HG03378 (cell line): ENCODE results near the gene TMUB2.

Experiments
- ATAC-seq: cut with Tn5 transposase; IDR thresholded peaks from one replicate; pipeline ENCODE4 v1.9.1; 2021; ENCODE audit warnings: mild to moderate bottlenecking, moderate library complexity; ENCODE audit not compliant: unreplicated experiment

The TMUB2 gene

DNA sequence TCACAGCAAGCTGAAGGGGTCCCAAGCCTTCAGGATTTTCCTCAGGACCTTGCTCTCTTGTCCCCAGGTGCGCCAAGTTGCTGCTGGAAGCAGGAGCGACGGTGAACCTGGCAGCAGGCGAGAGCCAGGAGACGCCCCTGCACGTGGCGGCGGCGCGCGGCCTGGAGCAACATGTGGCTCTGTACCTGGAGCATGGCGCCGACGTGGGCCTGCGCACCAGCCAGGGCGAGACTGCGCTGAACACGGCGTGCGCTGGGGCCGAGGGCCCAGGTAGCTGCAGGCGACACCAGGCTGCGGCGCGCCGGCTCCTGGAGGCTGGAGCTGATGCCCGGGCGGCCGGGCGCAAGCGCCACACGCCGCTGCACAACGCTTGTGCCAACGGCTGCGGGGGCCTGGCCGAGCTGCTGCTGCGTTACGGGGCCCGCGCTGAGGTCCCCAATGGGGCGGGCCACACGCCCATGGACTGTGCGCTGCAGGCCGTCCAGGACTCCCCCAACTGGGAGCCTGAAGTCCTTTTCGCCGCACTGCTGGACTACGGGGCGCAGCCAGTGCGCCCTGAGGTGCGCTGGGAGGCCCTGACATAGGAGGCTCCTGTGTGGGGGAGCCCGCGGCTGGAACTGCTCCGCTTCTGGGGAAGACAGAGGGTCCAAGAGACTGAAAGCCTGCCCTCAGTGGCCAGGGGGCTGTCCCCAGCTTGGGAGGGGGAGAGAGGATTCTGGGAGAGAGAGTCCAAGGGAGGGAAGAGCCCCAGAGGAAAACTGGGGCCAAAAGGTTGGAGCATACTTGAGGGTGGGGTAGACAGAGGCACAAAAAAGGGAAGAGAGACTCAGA lies 9.9 kb upstream of the TMUB2 start:
- ATAC-seq: no peak

DNA sequence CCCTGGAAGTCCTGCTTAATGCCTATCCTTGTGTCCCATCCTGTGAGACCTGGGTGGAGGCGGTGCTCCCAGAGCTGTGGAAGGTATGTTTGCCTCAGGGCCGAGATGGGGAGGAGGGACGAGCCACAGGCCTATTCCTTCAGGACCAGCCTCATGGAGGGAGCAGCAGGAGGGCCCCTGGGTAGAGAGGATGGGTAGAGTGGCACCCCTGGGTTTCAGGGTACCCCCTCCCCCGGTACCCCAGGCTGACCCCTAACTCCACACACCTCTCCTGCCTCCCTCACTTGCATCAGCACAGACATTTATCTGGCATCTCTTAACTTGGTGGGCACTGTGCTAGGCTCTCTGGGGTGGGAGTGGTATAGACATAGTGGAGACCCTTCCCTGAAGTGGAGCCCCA lies 9.1 kb upstream of the TMUB2 start:
- no peak for ATAC-seq

DNA sequence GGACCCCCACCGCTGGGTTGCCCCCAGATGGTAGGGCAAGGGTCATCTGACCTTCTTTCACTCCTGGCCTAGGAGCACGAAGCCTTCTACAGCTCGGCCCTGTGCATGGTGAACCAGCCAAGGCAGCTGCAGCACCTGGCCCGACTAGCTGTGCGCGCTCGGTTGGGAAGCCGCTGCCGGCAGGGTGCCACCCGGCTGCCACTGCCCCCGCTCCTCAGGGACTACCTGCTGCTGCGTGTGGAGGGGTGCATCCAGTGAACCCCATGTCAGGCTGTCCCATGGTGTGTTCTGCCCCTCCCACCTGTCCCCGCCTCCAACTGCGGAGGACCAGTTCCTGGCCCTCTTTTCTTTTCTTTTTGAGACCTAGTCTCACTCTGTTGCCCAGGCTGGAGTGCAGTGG lies 8.6 kb upstream of the TMUB2 start:
- no peak for ATAC-seq

DNA sequence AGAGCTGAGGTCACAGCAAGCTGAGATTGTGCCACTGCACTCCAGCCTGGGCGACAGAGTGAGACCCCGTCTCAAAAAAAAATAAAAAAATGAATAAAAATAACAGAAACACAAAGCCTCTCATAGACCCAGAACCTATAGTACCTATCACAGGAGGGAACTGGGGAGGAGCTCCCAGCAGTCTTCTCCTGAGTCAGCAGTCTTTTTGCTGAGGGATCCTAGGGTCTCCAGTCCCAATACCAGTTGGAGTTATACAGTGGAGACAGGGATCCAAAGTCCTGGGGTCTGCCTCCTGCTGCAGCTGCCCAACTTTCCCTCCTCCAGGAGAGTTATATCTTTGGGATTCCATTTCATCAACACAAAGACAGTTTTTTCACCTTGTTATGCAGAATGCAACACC lies 3.7 kb upstream of the TMUB2 start:
- no peak for ATAC-seq

DNA sequence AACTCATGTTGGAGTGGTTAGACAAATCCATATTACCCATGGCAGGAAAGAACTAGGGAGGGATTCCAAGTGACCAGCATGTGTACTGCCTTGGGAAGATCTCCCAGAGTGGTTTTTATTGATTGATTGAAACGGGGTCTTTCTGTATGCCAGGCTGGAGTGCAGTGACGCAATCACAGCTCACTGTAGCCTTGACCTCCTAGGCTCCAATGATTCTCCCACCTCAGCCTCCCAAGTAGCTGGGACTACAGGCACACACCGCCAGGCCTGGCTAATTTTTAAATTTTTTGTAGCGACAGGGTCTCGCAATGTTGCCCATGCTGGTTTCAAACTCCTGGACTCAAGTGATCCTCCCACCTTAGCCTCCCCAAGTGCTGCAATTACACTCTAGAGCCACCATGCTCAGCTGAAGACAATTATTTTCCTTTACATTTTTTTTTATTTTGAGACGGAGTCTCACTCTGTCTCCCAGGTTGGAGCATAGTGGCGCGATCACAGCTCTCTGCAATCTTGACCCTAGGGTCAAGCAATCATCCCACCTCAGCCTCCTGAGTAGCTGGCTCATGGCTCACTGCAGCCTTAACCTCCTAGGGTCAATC lies 2.5 kb upstream of the TMUB2 start:
- no peak for ATAC-seq

DNA sequence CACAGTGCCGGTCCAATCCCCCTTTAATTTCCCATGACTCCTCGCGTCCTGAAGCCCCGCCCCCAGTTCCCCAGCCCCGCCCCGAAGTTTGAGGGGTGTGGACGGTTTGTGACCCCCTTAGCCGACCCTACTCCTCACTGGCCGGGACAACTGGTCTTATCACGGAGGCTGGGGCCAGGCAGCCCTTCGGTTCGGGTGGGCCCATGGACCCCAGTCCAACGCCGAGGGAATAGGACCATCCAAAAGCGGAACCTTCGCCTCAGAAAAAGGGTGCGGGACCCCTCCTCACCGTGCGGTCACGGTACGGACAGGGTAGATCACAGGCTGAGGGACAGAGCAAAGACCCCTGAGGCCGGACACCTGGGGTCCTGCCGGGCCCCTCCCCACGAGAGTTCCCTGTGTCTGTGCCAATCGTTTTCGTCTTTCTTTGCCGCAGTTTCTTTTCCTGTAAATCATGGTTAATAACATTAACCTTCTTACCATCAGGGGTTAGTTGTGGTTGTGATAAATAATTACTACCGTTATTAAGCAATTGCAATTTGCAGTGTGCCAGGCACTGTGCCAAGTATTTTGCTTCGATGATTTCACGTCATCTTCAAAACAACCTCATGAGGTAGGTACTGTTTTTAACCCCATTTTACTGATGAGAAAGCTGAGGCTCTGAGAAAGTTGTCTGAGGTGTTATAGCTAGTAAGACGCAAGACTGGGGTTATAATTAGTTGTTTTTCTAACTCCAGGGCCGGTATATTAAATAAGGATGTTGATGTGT lies 543 bp downstream of the TMUB2 start:
- peak; percentile 33 for ATAC-seq

DNA sequence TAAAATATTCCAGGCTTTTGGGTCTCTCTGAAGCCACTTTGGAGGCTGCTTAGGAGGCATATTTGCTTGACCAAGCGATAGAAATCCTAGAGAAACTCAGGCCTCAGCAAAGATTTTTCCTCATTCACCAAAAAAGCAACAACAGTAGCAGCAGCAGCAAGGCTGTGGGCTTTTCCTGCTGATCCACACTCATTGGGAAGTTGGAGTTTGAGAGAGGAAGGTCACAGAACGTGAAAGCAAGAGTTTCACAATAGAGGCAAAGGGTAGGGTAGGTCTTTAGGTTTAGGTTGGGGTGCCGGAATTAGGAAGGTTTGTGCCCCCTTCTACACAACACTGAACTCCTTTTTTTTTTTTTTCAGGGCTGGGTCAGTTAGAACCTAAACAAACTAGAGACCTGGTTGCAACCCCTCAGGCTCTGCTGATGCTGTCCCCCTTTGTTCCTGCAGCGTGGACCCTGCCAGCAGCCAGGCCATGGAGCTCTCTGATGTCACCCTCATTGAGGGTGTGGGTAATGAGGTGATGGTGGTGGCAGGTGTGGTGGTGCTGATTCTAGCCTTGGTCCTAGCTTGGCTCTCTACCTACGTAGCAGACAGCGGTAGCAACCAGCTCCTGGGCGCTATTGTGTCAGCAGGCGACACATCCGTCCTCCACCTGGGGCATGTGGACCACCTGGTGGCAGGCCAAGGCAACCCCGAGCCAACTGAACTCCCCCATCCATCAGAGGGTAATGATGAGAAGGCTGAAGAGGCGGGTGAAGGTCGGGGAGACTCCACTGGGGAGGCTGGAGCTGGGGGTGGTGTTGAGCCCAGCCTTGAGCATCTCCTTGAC lies 2.0 kb downstream of the TMUB2 start:
- no peak for ATAC-seq

DNA sequence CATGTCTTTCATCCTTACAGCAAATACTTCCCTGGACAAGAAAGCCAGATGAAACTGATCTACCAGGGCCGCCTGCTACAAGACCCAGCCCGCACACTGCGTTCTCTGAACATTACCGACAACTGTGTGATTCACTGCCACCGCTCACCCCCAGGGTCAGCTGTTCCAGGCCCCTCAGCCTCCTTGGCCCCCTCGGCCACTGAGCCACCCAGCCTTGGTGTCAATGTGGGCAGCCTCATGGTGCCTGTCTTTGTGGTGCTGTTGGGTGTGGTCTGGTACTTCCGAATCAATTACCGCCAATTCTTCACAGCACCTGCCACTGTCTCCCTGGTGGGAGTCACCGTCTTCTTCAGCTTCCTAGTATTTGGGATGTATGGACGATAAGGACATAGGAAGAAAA lies 3.7 kb downstream of the TMUB2 start:
- no peak for ATAC-seq

DNA sequence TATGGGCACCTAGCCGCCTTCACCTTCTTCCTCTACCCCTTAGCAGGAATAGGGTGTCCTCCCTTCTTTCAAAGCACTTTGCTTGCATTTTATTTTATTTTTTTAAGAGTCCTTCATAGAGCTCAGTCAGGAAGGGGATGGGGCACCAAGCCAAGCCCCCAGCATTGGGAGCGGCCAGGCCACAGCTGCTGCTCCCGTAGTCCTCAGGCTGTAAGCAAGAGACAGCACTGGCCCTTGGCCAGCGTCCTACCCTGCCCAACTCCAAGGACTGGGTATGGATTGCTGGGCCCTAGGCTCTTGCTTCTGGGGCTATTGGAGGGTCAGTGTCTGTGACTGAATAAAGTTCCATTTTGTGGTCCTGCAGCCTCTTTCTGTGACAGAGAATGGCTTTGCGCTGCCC lies 4.6 kb downstream of the TMUB2 start:
- ATAC-seq: no peak

DNA sequence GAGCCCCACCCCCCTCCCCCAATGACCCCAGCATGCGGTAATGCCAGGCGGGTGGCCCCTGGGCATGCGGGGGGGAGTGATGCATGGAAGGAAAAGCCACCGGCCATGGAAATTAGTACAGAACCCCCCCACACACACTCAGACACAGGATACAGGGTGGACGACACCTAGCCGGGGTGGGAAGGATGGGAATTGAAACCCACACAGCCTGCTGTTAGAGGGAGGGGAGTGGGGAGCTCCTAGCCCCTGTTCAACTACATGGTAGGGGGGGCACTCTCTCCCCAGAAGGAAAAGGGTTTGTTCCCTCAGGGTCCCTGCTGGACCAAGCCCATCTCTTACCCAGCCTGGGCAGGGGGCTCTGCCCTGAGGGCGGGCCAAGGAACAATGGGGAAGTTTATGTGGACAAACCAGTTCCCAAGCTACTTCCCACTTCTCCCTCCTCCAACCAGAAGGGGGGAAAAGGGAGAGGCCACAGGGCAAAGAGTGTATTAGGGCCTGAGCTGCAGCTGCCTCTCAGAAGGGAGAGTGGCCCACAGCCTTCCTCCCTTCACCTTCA lies 5.2 kb downstream of the TMUB2 start:
- ATAC-seq: no peak

DNA sequence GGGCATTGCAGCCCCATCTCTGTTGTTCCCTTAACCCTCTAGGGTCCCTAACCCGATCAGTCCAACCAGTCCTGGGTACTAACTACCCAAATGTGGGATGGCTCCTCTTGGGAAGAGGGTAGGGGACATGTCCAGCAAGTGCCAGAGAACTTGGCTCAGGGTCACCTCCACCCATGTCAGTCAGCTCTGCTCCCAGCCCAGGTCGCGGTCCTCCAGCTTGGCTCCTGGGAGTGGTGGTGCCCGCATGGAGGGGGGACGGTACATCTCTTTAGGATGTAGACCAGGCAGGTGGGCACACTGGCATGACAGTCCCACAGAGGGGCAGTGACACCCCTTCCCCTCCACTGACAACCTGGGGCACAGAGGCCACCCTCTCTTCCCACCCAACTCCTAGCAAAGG lies 6.0 kb downstream of the TMUB2 start:
- no peak for ATAC-seq

DNA sequence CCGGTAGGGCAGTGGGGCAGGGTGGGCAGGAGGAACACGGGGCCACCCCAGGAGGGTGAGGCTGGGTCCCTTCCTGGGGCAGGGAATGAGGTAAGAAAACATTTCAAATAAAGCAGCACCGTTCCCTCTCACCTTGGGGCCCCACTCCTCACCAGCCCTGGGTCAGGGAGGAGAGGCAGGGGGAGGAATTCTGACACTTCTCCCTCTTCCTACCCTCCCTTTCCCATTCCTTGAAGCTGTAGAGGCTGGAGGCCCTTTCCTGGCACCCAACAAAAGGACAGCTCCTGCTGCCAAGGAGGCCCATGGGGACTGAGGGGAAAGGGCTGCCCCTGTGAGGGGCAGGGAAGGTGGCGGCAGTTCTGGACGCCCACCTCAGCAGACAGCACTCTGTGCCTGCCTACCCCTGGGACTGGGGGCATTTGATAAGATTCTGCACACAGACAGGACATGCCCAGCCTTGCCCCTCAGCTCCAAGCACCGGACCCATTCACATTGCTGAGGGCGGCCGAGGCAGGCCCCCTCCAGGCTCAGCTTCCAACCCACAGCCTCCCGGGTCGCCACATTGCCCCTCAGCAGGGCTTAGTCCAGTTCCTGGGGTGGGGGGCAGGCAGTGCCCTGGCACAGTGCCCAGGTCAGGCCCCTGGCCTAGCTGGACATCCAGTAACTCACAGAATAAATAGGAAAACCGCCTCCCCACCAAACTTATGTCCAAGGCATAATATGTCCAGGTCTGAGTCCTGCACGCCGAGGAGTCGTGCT lies 6.7 kb downstream of the TMUB2 start:
- ATAC-seq: no peak

DNA sequence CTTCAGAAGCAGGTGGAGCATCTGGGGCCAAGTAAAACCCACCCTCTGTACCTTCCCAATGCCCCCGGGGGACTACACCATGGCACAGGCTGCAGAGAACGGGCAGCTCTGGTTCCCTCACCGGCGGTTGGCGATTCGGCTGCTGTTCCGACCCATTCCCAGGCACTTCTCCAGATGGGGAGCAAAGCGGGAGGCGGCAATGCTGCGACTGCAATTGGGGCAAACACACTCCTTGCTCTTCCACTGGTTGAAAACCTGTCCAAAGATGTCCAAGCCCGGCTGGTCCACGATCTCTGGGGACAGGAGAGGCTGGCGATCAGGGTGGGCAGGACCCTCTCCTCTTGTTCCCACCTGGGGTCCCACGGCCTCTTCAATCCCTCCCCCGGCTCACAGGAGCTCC lies 10.3 kb downstream of the TMUB2 start:
- no peak for ATAC-seq

DNA sequence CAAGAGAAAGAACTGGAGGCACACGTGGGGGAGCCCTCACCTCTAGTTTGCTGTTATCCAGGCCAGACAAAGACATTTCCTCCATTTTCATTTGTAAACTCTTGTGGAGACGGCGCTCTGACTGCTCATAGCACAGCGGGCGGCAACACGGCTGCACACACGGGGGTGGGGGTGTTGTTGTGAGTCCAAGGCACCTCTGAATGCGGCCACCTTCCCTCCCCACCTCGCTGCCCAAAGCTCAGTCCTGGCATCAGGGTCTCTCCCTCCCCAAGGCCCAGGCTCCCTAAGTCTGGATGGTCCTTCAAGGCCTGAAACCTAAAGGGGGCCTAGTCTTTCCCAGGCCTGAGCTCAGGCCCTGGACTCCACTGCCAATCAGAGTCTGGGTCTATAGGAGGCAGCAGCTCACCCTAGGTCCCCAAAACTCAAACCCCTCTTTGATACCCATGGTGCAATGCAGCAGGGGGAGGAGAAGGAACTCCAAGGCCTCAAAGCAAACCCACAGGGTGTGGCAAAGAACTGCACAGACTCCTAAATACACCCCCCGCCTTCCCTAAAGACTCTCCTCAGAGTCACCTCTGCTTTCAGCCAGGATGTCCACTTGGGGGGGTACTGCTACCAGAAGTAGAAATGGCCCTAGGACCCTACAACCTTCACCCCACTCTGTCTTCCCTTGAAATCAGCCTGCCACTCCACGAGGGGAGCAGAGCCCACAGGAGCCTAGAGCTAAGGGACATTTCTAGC lies 11.4 kb downstream of the TMUB2 start:
- ATAC-seq: no peak

DNA sequence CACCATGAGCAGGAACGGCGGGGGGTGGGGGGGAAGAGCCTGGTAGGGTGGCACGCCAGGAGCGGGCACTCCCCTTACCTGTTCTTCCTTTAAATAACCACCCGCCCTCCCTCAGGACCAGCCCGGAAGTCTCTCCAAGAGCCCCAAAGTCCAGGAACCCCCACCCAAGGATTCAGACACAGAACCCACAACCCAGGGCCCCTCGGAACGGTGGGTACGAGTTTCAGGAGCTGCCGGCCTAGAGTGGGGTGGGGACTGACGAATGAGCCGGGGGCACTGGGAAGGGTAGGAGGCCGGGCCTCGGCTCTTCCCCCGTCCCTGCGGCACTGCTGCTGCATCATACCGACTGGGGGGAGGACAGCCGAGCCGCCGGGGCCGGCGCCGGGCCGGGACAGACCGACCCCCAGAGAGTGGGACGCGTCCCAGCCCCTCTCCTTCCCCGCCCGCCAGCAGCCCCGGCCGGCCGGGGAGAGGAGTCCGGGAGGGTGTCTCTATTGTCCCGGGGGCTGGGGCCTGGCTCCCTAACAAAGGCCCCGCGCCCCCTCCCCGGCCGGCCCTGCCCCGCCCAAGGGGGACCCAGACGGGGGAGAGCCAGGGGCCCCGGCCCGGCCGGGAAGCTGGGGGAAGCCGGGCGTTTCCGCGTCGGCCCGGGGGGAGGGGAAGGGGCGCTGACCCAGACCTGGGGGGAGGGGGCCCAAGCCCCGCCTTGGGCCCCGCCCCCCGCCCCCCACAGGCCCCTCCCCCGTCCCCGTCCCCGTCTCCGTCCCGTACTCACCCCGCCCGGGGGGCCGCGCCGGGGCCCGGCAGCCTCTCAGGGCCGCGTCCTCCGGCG lies 12.2 kb downstream of the TMUB2 start:
- ATAC-seq: no peak

DNA sequence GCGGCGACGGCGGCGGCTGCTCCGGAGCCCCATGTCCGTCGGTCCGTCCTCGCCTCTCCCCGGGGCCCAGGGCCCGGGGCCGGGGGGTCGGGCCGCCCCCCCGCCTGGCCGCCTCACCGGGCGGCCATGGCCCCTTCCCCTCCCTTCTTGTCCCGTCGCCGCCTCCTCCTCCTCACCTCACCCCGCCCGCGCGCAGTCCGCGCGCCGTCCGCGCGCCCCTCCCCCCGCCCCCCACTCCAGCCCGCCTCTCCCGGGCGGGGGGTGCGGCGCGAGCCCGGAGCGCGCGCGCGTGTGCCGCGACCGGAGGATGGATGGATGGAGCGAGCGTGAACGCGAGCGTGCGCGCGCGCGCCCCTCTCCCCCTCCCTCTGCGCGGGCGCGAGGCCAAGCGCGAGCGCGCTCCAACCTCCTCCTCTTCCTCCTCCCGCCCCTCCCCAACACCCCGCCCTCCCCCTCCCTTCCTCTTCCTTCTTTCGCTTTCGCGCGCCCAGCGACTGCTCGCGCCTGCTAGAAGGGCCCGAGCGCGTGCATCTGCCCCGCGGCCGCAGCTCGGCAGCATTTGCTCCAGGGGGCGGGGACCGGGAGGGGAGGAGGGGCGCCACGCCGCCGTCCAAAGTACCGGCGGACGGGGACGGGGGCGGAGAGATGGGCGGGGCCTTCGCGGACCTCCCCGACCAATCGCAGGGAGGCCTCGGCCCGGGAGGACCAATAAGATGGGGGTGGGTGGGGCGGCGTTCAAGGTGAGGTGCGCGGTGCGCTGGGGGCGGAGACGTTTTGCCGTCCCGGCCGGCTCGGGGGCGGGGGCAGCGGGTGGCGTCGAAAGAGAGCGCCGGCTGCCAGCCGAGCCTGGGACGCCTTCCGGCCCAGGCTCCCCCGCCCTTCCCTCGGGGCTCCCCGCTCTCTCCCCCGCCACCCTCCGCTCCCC lies 13.0 kb downstream of the TMUB2 start, which contains the start of gene ATXN7L3:
Gene ATXN7L3, minus strand, starts transcription at position 332 of the 925 bp plus-strand sequence. CDS start 1,814 bp downstream, outside the sequence.
- peak; percentile 44 for ATAC-seq

DNA sequence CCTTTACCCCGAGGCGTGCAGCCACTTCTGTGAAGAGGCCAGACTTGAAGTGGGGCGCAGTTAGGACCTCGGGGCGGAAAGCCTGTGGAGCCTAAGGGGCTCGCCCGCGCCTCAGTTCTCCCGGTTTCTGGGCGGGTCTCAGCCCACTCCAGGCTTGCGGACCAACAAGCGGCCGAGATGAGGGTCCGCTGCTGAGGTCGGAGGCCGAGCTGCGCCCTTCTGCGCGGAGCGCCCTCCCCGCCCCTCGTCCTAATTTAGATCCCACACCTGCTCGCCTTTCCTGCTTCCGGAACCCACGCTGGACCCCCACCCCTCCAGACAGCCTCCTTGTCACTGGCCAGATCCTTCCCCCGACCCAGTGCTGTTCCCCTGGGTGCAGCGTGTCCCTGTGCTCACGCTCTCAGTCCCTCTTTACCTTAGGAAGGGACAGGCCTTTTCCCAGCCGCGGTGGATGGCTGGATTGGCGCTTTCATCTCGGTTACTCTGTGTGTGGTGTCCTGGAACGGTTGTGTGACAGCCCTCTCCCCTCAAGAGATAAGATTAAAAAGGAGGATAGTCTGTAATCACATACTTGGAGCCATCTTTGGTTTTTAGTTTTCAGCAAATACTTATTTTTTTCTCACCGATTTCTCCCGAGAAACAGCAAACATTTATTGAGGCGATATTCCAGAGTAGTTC lies 13.8 kb downstream of the TMUB2 start:
- no peak for ATAC-seq
